Peyer's patch (tissue), 4 donors: ENCODE data around the gene GNRH2. TPM values are rescaled to one million over a fixed set of nuclear protein-coding genes. Genes with fewer than 3 reads are reported as not detected.
"Not testable (repeated sequence)": the region's sequence is repeated elsewhere in the genome, so short reads cannot be mapped to it uniquely, and the experiment has no call there.

Experiments used
- DNase-seq, 3 donors: peaks; one replicate each; pipeline ENCODE4 v3.0.0-alpha.2; 2017 to 2019
- H3K27ac ChIP-seq, 4 donors: fragments of 200-600 bp; sonication (generic); one replicate each; pipeline ENCODE4 v1.5.1; 2016 to 2019
- H3K27me3 ChIP-seq, 2 donors: fragments of 200-600 bp; sonication (generic); one replicate each; pipeline ENCODE4 v1.5.1; 2019
- H3K36me3 ChIP-seq, 3 donors: fragments of 200-600 bp; sonication (generic); one replicate each; pipeline ENCODE4 v1.5.1; 2016 to 2019
- H3K4me1 ChIP-seq, 4 donors: fragments of 200-600 bp; sonication (generic); one replicate each; pipeline ENCODE4 v1.5.1; 2016 to 2019
- H3K4me3 ChIP-seq, 4 donors: fragments of 200-600 bp; sonication (generic); 1 replicate in 3 of 4; 2 replicates in 1 of 4; pipeline ENCODE4 v1.5.1; 2016 to 2019; ENCODE audit warnings: mild to moderate bottlenecking in 1 of 4
- H3K9me3 ChIP-seq, 4 donors: fragments of 200-600 bp; sonication (generic); one replicate each; pipeline ENCODE4 v1.5.1; 2016 to 2019; ENCODE audit warnings: mild to moderate bottlenecking in 1 of 4
- POLR2A ChIP-seq, 2 donors: fragments of 450-650 bp; IDR thresholded peaks; one replicate each; pipeline ENCODE4 v1.5.1; 2017; ENCODE audit warnings: antibody characterized with exemption in 2 of 2, mild to moderate bottlenecking in 2 of 2, moderate library complexity in 2 of 2
- total RNA-seq, 4 donors: library from RNA; depleted of rRNA; stranded (reverse); fragments of >200 nt; gene quantifications; one replicate each; pipeline ENCODE4 v1.1.0, GENCODE V29; 2016
- TF ChIP-seq, protein P1 (sequence below), 6 experiments: fragments of 450-650 bp in 4 of 6; fragments of 200-600 bp in 2 of 6; sonication (generic) in 1 of 6; IDR thresholded peaks; one replicate each; pipeline ENCODE4 v1.5.1; 2017 to 2019; ENCODE audit warnings: antibody characterized with exemption in 6 of 6, mild to moderate bottlenecking in 3 of 6, moderate library complexity in 1 of 6

GNRH2 gene
- total RNA-seq, 4 donors from 2014 or later, result not detected

- no peak overlapping the region for H3K4me3 ChIP-seq
- no peak for DNase-seq
These were observed 4.3 kb downstream of the GNRH2 start for GRCh38 chr20:3047486-3048419.

GRCh38 chr20:3051385-3052019 is 8.1 kb downstream of the GNRH2 start:
- peaks cover 0 to 15% (median 9%) of the 10 kb centered on the region in 4 donors for H3K4me1 ChIP-seq

More at GRCh38 chr20:3047486-3048419, 4.3 kb downstream of the GNRH2 start:
- Histone ChIP-seq H3K27ac (no peak overlapping the region), H3K27me3 (no peaks in the 10 kb centered on the region), H3K9me3 (no peaks in the 10 kb centered on the region), H3K36me3 (peaks cover 0 to 26% (median 0%) of the 10 kb centered on the region in 3 donors), H3K4me1 (peaks cover 0 to 15% (median 9%) of the 10 kb centered on the region in 4 donors)
- TF ChIP-seq, protein P1, sequence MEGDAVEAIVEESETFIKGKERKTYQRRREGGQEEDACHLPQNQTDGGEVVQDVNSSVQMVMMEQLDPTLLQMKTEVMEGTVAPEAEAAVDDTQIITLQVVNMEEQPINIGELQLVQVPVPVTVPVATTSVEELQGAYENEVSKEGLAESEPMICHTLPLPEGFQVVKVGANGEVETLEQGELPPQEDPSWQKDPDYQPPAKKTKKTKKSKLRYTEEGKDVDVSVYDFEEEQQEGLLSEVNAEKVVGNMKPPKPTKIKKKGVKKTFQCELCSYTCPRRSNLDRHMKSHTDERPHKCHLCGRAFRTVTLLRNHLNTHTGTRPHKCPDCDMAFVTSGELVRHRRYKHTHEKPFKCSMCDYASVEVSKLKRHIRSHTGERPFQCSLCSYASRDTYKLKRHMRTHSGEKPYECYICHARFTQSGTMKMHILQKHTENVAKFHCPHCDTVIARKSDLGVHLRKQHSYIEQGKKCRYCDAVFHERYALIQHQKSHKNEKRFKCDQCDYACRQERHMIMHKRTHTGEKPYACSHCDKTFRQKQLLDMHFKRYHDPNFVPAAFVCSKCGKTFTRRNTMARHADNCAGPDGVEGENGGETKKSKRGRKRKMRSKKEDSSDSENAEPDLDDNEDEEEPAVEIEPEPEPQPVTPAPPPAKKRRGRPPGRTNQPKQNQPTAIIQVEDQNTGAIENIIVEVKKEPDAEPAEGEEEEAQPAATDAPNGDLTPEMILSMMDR (IDR thresholded peaks at IDR 0.05), result no peak
- TF ChIP-seq POLR2A (IDR thresholded peaks at IDR 0.05), result no peak

GRCh38 chr20:3059489-3059888 is 16.1 kb downstream of the GNRH2 start:
- Histone ChIP-seq H3K36me3 (no peaks in the 10 kb centered on the region), H3K4me1 (no peaks in the 10 kb centered on the region), H3K27me3 (no peaks in the 10 kb centered on the region), H3K4me3 (no peak overlapping the region), H3K27ac (no peak overlapping the region), H3K9me3 (no peaks in the 10 kb centered on the region)
- TF ChIP-seq, protein P1 (IDR thresholded peaks at IDR 0.05), result no peak
- no peak for TF ChIP-seq POLR2A (IDR thresholded peaks at IDR 0.05)
- no peak for DNase-seq

More at GRCh38 chr20:3051385-3052019, 8.1 kb downstream of the GNRH2 start:
- no peak overlapping the region for H3K27ac ChIP-seq
- no peak overlapping the region for H3K4me3 ChIP-seq
- no peaks in the 10 kb centered on the region for H3K27me3 ChIP-seq
- H3K9me3 ChIP-seq, result no peaks in the 10 kb centered on the region
- TF ChIP-seq, protein P1 (IDR thresholded peaks at IDR 0.05), result no peak
- no peak for TF ChIP-seq POLR2A (IDR thresholded peaks at IDR 0.05)
- no peak for DNase-seq
- peaks cover 0 to 26% (median 0%) of the 10 kb centered on the region in 3 donors for H3K36me3 ChIP-seq

GRCh38 chr20:3064119-3064518 is 20.7 kb downstream of the GNRH2 start:
- DNase-seq, H3K4me3 ChIP-seq, H3K27ac ChIP-seq: not testable (repeated sequence)

DNA sequence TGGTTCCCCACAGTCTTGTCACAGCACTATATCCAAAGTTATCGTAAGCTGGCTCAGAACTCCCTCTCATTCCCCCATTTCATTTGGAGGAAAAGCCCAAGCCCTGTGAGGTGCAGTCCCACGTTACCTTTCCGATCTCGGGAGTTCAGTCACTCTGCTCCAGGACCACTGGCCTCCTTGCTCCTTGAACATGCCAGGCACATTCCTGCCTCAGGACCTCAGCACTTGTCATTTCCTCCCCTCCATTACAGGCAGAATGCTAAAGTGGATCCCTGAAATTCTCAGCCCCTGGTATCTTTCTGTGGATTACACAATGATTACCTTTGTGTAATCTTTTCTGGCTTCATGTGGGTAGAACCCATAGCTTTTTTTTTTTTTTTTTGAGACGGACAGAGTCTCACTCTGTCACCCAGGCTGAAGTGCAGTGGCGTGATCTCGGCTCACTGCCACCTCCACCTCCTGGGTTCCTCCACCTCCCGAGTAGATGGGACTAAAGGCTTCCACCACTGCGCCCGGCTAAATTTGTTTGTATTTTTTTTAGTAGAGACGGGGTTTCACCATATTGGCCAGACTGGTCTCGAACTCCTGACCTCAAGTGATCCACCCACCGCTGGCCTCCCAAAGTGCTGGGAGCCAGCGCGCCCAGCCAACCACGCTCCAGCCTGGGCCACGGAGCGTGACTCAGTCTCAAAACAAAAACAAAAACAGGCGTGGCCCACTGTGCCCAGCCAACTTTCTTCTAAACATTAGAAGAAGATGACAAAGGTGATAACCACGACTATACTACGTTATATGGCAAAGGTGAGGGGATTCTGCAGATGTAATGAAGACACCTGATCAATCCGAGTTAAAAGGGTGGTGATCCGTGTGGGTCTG is 24.0 kb downstream of the GNRH2 start:
- DNase-seq, result no peak
- TF ChIP-seq, protein P1 (IDR thresholded peaks at IDR 0.05), result no peak
- no peak for TF ChIP-seq POLR2A (IDR thresholded peaks at IDR 0.05)
- Histone ChIP-seq H3K4me1 (peaks cover 0 to 12% (median 1%) of the 10 kb centered on the region in 4 donors), H3K9me3 (no peaks in the 10 kb centered on the region), H3K36me3 (no peaks in the 10 kb centered on the region), H3K4me3 (no peak overlapping the region), H3K27me3 (peaks cover 0 to 7% of the 10 kb centered on the region in 2 donors), H3K27ac (no peak overlapping the region)

More at GRCh38 chr20:3064119-3064518, 20.7 kb downstream of the GNRH2 start:
- H3K27me3 ChIP-seq, H3K9me3 ChIP-seq, H3K36me3 ChIP-seq, H3K4me1 ChIP-seq: not testable (repeated sequence)
